GM12801 (cell line): ENCODE results near the gene PSMD13.

ENCODE experiments used
- TF ChIP-seq, protein P1 (sequence below): IDR thresholded peaks from one replicate; pipeline ENCODE4 v1.5.1; 2011; ENCODE audit warnings: control low read depth; ENCODE audit not compliant: insufficient read length; ENCODE audit errors: extremely low read depth

The PSMD13 gene

DNA sequence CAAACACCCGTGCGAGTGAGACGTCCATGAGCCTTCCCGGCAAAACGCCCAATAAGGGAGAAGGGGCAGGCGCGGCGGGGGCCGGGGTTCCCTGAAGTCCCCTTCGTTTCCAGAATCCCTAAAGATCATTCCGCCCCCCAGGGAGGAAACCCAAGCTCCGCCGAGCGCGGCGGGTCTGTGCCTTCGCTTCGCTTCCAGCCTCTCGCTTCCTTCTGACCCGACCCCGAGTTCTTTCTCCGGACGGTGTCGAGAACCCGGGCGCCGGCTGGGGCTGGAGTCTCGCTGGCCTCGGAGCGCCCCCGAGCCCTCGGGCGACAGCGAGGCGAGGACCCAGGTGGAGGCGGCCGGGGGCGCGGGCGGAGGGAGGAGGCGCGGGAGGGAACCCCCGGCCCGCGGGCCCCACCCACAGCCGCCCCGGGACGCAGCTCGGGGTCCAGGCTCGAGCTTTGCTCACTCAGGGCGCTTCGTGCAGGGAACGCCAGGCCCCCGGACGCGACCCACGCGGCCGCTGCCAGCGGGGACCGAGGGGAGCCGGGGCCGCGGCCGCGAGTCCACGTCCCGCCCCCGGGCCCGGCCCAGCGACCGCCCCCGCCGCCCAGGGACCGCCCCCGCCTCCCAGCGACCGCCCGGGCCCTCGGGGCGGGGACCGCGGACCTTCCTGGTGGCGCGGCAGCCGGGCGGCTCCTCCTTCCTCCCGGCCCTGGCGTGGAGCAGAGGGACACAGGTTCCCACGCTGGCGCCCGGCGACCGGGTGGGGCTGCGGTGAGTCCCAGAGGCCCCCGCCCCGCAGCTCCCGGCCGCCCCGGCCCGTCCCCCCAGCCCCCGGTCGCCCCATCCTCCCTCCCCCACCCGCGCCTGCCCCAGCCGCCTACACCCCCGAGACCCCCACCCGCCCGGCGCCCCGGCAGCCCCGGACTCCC, 52.0 kb downstream of the PSMD13 start, which contains the start of gene PGGHG:
TSS of gene PGGHG (plus strand) at position 649 of the 920 bp plus-strand sequence. CDS start 691 bp downstream, outside the sequence.
- TF ChIP-seq, protein P1, sequence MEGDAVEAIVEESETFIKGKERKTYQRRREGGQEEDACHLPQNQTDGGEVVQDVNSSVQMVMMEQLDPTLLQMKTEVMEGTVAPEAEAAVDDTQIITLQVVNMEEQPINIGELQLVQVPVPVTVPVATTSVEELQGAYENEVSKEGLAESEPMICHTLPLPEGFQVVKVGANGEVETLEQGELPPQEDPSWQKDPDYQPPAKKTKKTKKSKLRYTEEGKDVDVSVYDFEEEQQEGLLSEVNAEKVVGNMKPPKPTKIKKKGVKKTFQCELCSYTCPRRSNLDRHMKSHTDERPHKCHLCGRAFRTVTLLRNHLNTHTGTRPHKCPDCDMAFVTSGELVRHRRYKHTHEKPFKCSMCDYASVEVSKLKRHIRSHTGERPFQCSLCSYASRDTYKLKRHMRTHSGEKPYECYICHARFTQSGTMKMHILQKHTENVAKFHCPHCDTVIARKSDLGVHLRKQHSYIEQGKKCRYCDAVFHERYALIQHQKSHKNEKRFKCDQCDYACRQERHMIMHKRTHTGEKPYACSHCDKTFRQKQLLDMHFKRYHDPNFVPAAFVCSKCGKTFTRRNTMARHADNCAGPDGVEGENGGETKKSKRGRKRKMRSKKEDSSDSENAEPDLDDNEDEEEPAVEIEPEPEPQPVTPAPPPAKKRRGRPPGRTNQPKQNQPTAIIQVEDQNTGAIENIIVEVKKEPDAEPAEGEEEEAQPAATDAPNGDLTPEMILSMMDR = no peak

DNA sequence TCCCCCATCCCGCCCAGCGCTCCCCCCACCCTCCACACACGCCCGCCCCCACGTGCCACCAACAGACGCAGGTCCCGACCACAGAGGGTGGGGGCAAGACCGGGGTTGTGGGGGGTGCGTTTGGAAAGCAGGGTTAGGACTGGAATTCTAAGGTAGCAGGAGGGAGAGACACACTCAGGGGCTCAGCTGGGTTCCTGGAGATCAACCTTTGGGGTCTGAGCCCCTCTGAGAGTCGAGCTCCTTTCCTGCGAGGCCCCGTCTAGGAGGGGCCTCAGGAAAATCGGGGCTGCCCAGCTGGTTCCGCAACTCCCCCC, 52.6 kb downstream of the PSMD13 start:
- TF ChIP-seq, protein P1 = no peak

DNA sequence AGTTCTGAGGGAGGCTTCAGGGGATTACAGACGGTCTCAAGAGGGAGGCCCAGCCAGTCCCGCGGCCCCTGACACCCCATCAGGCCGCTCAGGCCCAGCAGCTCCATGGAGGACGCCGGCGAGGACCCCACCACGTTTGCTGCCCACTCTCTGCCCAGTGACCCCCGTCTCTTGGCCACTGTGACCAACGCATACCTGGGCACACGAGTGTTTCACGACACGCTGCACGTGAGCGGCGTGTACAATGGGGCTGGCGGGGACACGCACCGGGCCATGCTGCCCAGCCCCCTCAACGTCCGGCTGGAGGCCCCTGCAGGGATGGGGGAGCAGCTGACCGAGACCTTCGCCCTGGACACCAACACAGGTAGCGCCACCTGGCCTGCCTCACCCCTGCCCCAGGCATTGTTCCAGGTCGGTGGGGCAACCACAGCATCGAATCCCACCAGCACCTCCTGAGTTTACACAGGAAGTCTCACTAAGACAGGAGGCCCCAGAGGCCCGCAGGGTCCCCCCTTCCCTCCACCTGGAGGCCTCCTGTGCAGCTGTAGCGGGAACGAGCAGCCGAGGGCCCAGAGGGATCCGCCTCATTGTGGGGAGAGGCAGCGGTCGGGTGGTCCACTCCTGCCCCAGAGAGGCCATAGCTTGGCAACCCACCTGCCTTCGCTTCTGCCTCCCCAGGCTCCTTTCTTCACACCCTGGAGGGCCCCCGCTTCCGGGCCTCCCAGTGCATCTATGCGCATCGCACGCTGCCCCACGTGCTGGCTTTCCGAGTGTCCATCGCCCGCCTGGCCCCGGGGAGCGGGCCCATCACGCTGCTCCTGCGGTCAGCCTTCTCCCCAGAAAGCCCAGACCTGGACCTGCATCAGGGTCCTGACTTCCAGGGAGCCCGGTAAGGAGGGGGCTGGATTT, 53.2 kb downstream of the PSMD13 start:
- TF ChIP-seq, protein P1 = no peak

DNA sequence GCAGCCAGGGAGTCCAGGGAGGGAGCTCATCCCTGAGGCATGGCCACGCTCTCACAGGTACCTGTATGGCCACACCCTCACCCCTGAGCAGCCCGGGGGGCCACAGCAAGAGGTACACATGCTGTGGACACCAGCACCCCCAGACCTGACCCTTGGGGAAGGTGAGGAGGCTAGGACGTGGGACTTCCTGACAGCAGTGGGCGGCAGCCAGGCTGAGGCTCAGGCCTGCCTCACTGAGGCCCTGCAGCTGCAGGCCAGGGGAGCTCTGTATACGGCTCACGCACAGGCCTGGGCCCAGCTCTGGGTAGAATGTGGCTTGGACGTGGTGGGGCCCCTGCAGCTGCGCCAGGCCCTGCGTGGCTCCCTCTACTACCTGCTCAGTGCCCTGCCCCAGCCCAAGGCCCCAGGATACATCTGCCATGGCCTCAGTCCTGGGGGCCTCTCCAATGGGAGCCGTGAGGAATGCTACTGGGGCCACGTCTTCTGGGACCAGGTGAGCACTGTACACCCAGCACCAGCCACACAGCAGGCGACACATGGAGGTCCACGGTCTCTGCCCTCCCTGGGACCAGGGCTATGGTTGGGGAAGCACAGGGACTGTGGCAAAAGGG, 54.0 kb downstream of the PSMD13 start:
- TF ChIP-seq, protein P1 = no peak

DNA sequence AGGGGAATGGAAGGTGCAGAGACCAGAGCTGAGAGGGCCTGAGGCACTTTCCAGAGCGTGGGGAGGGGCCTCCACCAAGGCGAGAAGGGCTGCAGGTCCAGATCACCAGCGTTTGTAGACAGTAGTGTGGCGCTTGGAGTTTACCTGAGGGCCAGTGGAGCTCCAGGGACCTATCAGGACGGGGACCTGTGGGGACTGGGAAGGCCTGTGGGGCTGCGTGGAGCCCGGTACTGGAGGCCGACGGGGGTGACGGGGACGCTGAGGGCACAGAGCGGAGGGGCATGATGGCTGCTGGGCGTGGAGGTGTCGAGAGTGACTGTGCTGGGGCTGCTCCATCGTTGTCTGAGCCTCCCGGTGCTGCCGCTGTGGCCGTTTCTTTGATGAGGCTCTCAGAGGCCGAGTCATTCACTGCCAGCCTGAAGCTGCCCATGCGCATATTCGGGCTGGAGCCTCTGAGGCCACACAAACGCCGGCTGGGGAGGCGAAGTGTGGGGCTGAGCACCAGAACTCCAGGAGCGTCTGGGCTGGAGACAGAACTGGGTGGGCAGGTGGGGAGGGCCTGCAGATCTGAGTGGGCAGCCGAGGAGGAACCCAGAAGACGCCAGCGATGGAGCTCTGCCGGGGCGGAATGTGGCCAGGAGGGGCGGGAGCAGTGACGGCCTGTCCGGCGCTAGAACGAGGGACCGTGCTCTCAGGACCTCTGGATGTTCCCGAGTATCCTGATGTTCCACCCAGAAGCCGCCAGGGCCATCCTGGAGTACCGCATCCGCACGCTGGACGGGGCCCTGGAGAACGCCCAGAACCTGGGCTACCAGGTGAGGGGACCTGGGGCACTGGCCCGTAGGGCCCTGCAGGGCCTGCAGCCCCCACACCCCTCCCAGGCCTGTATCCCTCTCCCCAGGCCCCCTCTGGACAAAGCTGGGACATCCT, 54.8 kb downstream of the PSMD13 start:
- TF ChIP-seq, protein P1 = no peak

DNA sequence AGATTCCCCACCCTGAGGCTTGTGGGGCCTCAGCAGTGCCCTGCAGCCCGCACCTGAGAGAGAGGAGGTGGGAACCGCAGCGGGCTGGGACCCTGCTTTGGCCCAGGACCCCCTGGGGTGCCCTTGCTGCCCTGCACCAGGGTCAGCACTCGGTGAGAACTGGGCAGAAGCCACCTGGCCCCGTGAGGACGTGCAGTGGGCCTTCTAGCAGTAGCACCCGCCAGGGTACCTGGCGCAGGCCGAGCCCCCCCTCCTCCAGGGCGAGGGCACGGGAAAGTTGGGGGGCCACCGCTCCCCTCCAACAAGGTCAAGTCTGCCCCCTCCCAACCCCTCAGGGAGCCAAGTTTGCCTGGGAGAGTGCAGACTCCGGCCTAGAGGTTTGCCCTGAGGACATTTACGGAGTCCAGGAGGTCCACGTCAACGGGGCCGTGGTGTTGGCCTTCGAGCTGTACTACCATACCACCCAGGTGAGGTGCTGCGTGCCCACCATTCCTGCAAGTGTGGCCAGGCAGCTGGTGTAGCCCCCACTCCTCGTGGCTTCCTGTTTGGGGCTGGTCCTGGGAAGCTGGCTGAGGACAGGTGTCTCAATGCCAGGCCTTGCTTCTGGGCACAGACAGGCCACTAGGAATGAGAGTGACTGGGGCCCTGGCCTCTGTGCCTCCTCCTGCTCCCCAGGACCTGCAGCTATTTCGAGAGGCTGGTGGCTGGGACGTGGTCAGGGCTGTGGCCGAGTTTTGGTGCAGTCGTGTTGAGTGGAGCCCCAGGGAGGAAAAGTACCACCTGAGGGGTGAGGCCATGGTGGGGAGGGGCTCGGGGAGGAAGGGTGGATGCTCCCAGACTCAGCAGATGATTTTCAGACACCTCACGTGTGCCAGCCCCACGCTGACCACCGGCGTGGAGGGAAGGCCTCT, 55.7 kb downstream of the PSMD13 start:
- TF ChIP-seq, protein P1 = no peak
